ENCODE measurements around the gene TERB1. TPM values are rescaled to one million over a fixed set of nuclear protein-coding genes. Genes with fewer than 3 reads are reported as not detected.

TERB1 gene
- total and polyA plus RNA-seq, 2 of the 13 experiments (the other 11 are each of a cell fraction or from before 2014, with no cell fraction given), result not detected

DNA sequence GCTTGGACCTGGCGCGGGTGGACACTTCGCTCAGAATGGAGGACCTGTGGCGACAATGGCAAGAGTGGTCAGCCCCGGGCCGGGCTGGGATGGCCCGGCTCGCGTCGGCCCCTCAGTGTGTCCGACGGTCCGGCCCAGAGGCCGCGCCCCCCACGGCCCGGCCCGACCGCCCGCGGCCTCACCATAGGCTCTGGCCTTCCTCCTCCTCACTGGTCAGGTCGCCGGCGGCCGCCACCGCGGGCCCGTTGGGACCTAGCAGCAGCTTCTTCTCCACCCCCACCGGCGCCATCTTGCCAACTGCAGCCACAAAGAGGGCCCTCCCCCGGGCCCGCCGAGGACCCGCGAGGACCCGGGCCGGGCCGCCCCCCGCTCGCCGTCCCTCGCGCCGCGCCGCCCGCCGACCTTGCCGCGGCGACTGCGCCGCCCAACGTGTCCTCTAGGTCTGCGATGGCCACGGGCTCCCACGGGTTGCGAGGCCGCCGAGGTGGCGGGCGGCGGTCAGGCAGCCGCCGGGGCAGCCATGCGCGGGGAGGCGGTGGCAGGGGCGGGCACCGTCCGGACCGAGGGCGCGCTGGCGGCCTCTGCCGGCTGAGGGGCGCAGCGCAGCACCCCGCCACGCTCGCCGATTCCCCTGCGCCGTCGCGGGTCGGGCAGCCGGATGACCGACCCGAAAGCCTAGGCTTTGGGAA lies 49.9 kb downstream of the TERB1 start, which contains the start of gene DYNC1LI2 (continued):
- 0 out of 2 replicates have a peak, but pooled peaks have one; percentile 12 for TF ChIP-seq ZNF614 (CRISPR knock-in tag; IDR thresholded peaks at IDR 0.05; ENCODE audit: borderline replicate concordance)
- no peak for TF ChIP-seq ZNF816 (CRISPR knock-in tag; IDR thresholded peaks at IDR 0.05; ENCODE audit: borderline replicate concordance)
- peak; percentile 56 for TF ChIP-seq SALL1 (CRISPR knock-in tag; IDR thresholded peaks at IDR 0.05)
- TF ChIP-seq, protein P1, sequence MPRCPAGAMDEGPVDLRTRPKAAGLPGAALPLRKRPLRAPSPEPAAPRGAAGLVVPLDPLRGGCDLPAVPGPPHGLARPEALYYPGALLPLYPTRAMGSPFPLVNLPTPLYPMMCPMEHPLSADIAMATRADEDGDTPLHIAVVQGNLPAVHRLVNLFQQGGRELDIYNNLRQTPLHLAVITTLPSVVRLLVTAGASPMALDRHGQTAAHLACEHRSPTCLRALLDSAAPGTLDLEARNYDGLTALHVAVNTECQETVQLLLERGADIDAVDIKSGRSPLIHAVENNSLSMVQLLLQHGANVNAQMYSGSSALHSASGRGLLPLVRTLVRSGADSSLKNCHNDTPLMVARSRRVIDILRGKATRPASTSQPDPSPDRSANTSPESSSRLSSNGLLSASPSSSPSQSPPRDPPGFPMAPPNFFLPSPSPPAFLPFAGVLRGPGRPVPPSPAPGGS (CRISPR knock-in tag; IDR thresholded peaks at IDR 0.05), result peak; percentile 29
- no peak for TF ChIP-seq ELF1 (CRISPR knock-in tag; IDR thresholded peaks at IDR 0.05)
- TF ChIP-seq, protein P2, sequence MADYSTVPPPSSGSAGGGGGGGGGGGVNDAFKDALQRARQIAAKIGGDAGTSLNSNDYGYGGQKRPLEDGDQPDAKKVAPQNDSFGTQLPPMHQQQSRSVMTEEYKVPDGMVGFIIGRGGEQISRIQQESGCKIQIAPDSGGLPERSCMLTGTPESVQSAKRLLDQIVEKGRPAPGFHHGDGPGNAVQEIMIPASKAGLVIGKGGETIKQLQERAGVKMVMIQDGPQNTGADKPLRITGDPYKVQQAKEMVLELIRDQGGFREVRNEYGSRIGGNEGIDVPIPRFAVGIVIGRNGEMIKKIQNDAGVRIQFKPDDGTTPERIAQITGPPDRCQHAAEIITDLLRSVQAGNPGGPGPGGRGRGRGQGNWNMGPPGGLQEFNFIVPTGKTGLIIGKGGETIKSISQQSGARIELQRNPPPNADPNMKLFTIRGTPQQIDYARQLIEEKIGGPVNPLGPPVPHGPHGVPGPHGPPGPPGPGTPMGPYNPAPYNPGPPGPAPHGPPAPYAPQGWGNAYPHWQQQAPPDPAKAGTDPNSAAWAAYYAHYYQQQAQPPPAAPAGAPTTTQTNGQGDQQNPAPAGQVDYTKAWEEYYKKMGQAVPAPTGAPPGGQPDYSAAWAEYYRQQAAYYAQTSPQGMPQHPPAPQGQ (CRISPR knock-in tag; IDR thresholded peaks at IDR 0.05; ENCODE audit: borderline replicate concordance), result no peak
- TF ChIP-seq ZNF790 (CRISPR knock-in tag; IDR thresholded peaks at IDR 0.05; ENCODE audit: borderline replicate concordance), result peak; percentile 82; the same call in 1 of the 2 replicates
- TF ChIP-seq, protein P3, sequence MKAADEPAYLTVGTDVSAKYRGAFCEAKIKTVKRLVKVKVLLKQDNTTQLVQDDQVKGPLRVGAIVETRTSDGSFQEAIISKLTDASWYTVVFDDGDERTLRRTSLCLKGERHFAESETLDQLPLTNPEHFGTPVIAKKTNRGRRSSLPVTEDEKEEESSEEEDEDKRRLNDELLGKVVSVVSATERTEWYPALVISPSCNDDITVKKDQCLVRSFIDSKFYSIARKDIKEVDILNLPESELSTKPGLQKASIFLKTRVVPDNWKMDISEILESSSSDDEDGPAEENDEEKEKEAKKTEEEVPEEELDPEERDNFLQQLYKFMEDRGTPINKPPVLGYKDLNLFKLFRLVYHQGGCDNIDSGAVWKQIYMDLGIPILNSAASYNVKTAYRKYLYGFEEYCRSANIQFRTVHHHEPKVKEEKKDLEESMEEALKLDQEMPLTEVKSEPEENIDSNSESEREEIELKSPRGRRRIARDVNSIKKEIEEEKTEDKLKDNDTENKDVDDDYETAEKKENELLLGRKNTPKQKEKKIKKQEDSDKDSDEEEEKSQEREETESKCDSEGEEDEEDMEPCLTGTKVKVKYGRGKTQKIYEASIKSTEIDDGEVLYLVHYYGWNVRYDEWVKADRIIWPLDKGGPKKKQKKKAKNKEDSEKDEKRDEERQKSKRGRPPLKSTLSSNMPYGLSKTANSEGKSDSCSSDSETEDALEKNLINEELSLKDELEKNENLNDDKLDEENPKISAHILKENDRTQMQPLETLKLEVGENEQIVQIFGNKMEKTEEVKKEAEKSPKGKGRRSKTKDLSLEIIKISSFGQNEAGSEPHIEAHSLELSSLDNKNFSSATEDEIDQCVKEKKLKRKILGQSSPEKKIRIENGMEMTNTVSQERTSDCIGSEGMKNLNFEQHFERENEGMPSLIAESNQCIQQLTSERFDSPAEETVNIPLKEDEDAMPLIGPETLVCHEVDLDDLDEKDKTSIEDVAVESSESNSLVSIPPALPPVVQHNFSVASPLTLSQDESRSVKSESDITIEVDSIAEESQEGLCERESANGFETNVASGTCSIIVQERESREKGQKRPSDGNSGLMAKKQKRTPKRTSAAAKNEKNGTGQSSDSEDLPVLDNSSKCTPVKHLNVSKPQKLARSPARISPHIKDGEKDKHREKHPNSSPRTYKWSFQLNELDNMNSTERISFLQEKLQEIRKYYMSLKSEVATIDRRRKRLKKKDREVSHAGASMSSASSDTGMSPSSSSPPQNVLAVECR (CRISPR knock-in tag; IDR thresholded peaks at IDR 0.05; ENCODE audit: borderline replicate concordance), result peak; percentile 95
- TF ChIP-seq FOXK1 (CRISPR knock-in tag; IDR thresholded peaks at IDR 0.05; ENCODE audit: borderline replicate concordance, low read depth), result no peak
- TF ChIP-seq, protein P4, sequence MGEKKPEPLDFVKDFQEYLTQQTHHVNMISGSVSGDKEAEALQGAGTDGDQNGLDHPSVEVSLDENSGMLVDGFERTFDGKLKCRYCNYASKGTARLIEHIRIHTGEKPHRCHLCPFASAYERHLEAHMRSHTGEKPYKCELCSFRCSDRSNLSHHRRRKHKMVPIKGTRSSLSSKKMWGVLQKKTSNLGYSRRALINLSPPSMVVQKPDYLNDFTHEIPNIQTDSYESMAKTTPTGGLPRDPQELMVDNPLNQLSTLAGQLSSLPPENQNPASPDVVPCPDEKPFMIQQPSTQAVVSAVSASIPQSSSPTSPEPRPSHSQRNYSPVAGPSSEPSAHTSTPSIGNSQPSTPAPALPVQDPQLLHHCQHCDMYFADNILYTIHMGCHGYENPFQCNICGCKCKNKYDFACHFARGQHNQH (CRISPR knock-in tag; IDR thresholded peaks at IDR 0.05), result 0 out of 2 replicates have a peak, but pooled peaks have one; percentile 62
- TF ChIP-seq MED13 (CRISPR knock-in tag; IDR thresholded peaks at IDR 0.05), result no peak; the same call in 1 of the 2 replicates
- no peak for TF ChIP-seq BORCS8-MEF2B (CRISPR knock-in tag; IDR thresholded peaks at IDR 0.05)
- TF ChIP-seq, protein P5, sequence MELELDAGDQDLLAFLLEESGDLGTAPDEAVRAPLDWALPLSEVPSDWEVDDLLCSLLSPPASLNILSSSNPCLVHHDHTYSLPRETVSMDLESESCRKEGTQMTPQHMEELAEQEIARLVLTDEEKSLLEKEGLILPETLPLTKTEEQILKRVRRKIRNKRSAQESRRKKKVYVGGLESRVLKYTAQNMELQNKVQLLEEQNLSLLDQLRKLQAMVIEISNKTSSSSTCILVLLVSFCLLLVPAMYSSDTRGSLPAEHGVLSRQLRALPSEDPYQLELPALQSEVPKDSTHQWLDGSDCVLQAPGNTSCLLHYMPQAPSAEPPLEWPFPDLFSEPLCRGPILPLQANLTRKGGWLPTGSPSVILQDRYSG (CRISPR knock-in tag; IDR thresholded peaks at IDR 0.05), result 0 out of 2 replicates have a peak, but pooled peaks have one; percentile 53
- TF ChIP-seq, protein P6, sequence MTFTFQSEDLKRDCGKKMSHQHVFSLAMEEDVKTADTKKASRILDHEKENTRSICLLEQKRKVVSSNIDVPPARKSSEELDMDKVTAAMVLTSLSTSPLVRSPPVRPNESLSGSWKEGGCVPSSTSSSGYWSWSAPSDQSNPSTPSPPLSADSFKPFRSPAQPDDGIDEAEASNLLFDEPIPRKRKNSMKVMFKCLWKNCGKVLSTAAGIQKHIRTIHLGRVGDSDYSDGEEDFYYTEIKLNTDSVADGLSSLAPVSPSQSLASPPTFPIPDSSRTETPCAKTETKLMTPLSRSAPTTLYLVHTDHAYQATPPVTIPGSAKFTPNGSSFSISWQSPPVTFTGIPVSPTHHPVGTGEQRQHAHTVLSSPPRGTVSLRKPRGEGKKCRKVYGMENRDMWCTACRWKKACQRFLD (CRISPR knock-in tag; IDR thresholded peaks at IDR 0.05; ENCODE audit: borderline replicate concordance), result no peak
- no peak for TF ChIP-seq ATRX (CRISPR knock-in tag; IDR thresholded peaks at IDR 0.05; ENCODE audit: borderline replicate concordance)
